ENCODE measurements around the gene SMAP2.

The SMAP2 gene

GRCh38 chr1:40379785-40380452, 6.4 kb downstream of the SMAP2 start:
- DNase-seq = no peak
- Histone ChIP-seq H3K9me3 (ENCODE audit: severe bottlenecking) (no peaks in the 10 kb centered on the region), H3K36me3 (peaks cover 5% of the 10 kb centered on the region; the same call in 1 of the 2 replicates), H3K27me3 (ENCODE audit: insufficient read depth, low read depth, severe bottlenecking) (no peaks in the 10 kb centered on the region), H3K4me3 (ENCODE audit: low read depth, low read length) (no peak overlapping the region), H3K27ac (no peak overlapping the region)
- TF ChIP-seq CTCF (IDR thresholded peaks at IDR 0.05; ENCODE audit: low read depth, low read length) = no peak

DNA sequence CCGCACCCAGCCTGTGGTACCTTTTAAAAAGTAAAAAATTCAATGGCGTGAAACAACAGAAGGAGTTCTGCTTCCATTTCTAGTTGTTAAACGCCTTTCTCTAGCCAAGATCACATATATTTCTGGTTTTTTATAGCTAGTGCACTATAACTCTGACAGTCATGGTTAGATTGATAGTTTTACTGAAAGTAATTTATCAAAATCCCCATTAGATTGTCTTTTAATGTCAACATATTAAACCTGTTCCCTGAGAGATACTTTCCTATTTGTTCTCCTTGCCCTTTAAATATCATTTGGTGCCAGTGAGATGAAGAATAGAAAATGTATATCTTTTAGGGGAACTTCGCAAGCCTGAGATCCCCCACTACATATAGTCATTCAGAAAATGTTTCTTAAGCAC, 7.3 kb downstream of the SMAP2 start:
- peaks cover 5% of the 10 kb centered on the region; the same call in 1 of the 2 replicates for H3K36me3 ChIP-seq
- no peaks in the 10 kb centered on the region for H3K27me3 ChIP-seq (ENCODE audit: insufficient read depth, low read depth, severe bottlenecking)
- DNase-seq = no peak
- no peak overlapping the region for H3K4me3 ChIP-seq (ENCODE audit: low read depth, low read length)
- H3K9me3 ChIP-seq (ENCODE audit: severe bottlenecking) = no peaks in the 10 kb centered on the region
- no peak overlapping the region for H3K27ac ChIP-seq
- no peak for TF ChIP-seq CTCF (IDR thresholded peaks at IDR 0.05; ENCODE audit: low read depth, low read length)

- no peak for DNase-seq
- Histone ChIP-seq H3K27ac (no peak overlapping the region), H3K4me3 (ENCODE audit: low read depth, low read length) (no peak overlapping the region)
Measured at GRCh38 chr1:40381268-40382107, 8.0 kb downstream of the SMAP2 start.

GRCh38 chr1:40382108-40382460, 8.6 kb downstream of the SMAP2 start:
- no peak for DNase-seq
- Histone ChIP-seq H3K9me3 (ENCODE audit: severe bottlenecking) (no peaks in the 10 kb centered on the region), H3K27ac (no peak overlapping the region), H3K27me3 (ENCODE audit: insufficient read depth, low read depth, severe bottlenecking) (no peaks in the 10 kb centered on the region), H3K4me3 (ENCODE audit: low read depth, low read length) (no peak overlapping the region), H3K36me3 (no peaks in the 10 kb centered on the region)
- no peak for TF ChIP-seq CTCF (IDR thresholded peaks at IDR 0.05; ENCODE audit: low read depth, low read length)

More at GRCh38 chr1:40381268-40382107, 8.0 kb downstream of the SMAP2 start:
- no peaks in the 10 kb centered on the region for H3K36me3 ChIP-seq
- no peak for TF ChIP-seq CTCF (IDR thresholded peaks at IDR 0.05; ENCODE audit: low read depth, low read length)
- H3K27me3 ChIP-seq (ENCODE audit: insufficient read depth, low read depth, severe bottlenecking) = no peaks in the 10 kb centered on the region
- H3K9me3 ChIP-seq (ENCODE audit: severe bottlenecking) = no peaks in the 10 kb centered on the region

DNA sequence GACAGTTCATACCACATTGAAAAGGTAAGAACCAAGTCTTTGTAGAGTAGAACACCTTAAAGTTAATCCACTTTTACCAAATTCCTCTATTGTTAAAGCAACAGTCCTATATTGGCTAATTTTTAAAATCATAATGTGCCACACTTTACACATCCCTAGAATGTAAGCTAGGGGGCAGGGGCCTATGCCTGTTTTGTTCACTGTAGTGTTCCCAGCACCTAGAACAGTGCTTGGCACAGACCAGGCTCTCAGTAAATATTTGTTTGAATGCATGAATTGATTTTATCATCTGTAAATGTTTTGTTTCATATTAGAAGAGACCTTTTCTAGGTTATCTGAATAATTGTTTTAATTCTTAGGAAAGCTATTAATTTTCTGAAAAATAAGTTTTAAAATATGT, 9.1 kb downstream of the SMAP2 start:
- no peak for TF ChIP-seq CTCF (IDR thresholded peaks at IDR 0.05; ENCODE audit: low read depth, low read length)
- Histone ChIP-seq H3K27me3 (ENCODE audit: insufficient read depth, low read depth, severe bottlenecking) (no peaks in the 10 kb centered on the region), H3K4me3 (ENCODE audit: low read depth, low read length) (no peak overlapping the region), H3K27ac (no peak overlapping the region), H3K9me3 (ENCODE audit: severe bottlenecking) (no peaks in the 10 kb centered on the region), H3K36me3 (no peaks in the 10 kb centered on the region)
- no peak for DNase-seq

All from WERI-Rb-1 (cell line).